Liver (tissue), 9 donors: ENCODE data around the gene PRPF31. TPM values are rescaled to one million over a fixed set of nuclear protein-coding genes. Genes with fewer than 3 reads are reported as not detected.

Experiments used
- DNase-seq: peaks from one replicate; pipeline ENCODE4 v3.0.0-alpha.2; 2017; ENCODE audit warnings: low spot score
- H3K27ac ChIP-seq, 2 donors: one replicate each; pipeline ENCODE4 v1.7.0; 2013; ENCODE audit warnings: inconsistent platforms in 2 of 2, low read length in 2 of 2, control low read depth in 1 of 2, low read depth in 1 of 2, mild to moderate bottlenecking in 1 of 2
- H3K27me3 ChIP-seq, 4 donors: one replicate each; pipeline versions ENCODE4 v1.6.1 to v1.7.0; 2013; ENCODE audit warnings: low read length in 3 of 4, inconsistent platforms in 1 of 4, mild to moderate bottlenecking in 1 of 4, moderate library complexity in 1 of 4; ENCODE audit not compliant: control insufficient read depth in 4 of 4, insufficient read depth in 4 of 4
- H3K36me3 ChIP-seq, 4 donors: one replicate each; pipeline versions ENCODE4 v1.6.1 to v1.7.0; 2013; ENCODE audit warnings: low read length in 3 of 4, mild to moderate bottlenecking in 3 of 4, low read depth in 1 of 4, moderate library complexity in 1 of 4; ENCODE audit not compliant: control insufficient read depth in 4 of 4, insufficient read depth in 3 of 4
- H3K4me1 ChIP-seq, 4 donors: one replicate each; pipeline versions ENCODE4 v1.6.1 to v1.7.0; 2013; ENCODE audit warnings: low read length in 3 of 4, mild to moderate bottlenecking in 3 of 4, moderate library complexity in 1 of 4; ENCODE audit not compliant: control insufficient read depth in 4 of 4, insufficient read depth in 4 of 4
- H3K4me3 ChIP-seq, 3 donors: one replicate each; pipeline versions ENCODE4 v1.6.1 to v1.7.0; 2013; ENCODE audit warnings: low read length in 3 of 3, control low read depth in 1 of 3, low read depth in 1 of 3, mild to moderate bottlenecking in 1 of 3
- H3K9ac ChIP-seq, 2 donors: one replicate each; pipeline ENCODE4 v1.7.0; 2013; ENCODE audit warnings: low read length in 2 of 2, mild to moderate bottlenecking in 2 of 2, moderate library complexity in 2 of 2, control low read depth in 1 of 2, low read depth in 1 of 2
- H3K9me3 ChIP-seq, 4 donors: one replicate each; pipeline versions ENCODE4 v1.6.1 to v1.7.0; 2013; ENCODE audit warnings: low read length in 3 of 4; ENCODE audit not compliant: control insufficient read depth in 4 of 4
- ATF3 ChIP-seq: IDR thresholded peaks from 2 replicates; pipeline ENCODE4 v1.6.1; 2016; ENCODE audit warnings: antibody characterized with exemption
- EGR1 ChIP-seq, 2 donors: IDR thresholded peaks; 2 replicates each; pipeline ENCODE4 v1.6.1; 2016 to 2018; ENCODE audit warnings: antibody characterized with exemption in 2 of 2, low read depth in 2 of 2
- FOXA1 ChIP-seq: IDR thresholded peaks from 2 replicates; pipeline ENCODE4 v1.6.1; 2016; ENCODE audit warnings: antibody characterized with exemption
- FOXA2 ChIP-seq: IDR thresholded peaks from 2 replicates; pipeline ENCODE4 v1.6.1; 2016; ENCODE audit warnings: antibody characterized with exemption
- GABPA ChIP-seq, 2 donors: IDR thresholded peaks in 1 of 2; conservative IDR thresholded peaks in 1 of 2; 2 replicates each; pipeline ENCODE4 v1.6.1; 2016; ENCODE audit warnings: antibody characterized with exemption in 2 of 2, mild to moderate bottlenecking in 1 of 2, moderate library complexity in 1 of 2
- HNF4G ChIP-seq: IDR thresholded peaks from 2 replicates; pipeline ENCODE4 v1.6.1; 2016; ENCODE audit warnings: antibody characterized with exemption
- MAX ChIP-seq: IDR thresholded peaks from 2 replicates; pipeline ENCODE4 v1.6.1; 2016; ENCODE audit warnings: antibody characterized with exemption
- NR2F2 ChIP-seq: IDR thresholded peaks from 2 replicates; pipeline ENCODE4 v1.6.1; 2016; ENCODE audit warnings: antibody characterized with exemption
- RAD21 ChIP-seq, 2 donors: IDR thresholded peaks; 2 replicates each; pipeline ENCODE4 v1.6.1; 2016; ENCODE audit warnings: antibody characterized with exemption in 2 of 2, mild to moderate bottlenecking in 2 of 2
- RXRA ChIP-seq, 2 donors: IDR thresholded peaks; 2 replicates each; pipeline ENCODE4 v1.6.1; 2017 to 2018; ENCODE audit warnings: antibody characterized with exemption in 2 of 2, mild to moderate bottlenecking in 1 of 2
- SP1 ChIP-seq: IDR thresholded peaks from 2 replicates; pipeline ENCODE4 v1.6.1; 2018; ENCODE audit warnings: antibody characterized with exemption, mild to moderate bottlenecking
- YY1 ChIP-seq: IDR thresholded peaks from 2 replicates; pipeline ENCODE4 v1.6.1; 2016; ENCODE audit warnings: antibody characterized with exemption, mild to moderate bottlenecking
- ZBTB33 ChIP-seq: IDR thresholded peaks from 2 replicates; pipeline ENCODE4 v1.6.1; 2016; ENCODE audit warnings: antibody characterized with exemption
- WGBS: extraction: QIAGEN DNeasy Blood & Tissue Kit; methylation state at CpG from one replicate; pipeline ENCODE4 v1.1.7; 2013; 5-methylcytosine and 5-hydroxymethylcytosine counted together
- polyA plus RNA-seq, 2 donors: library from polyadenylated mRNA; stranded (reverse) in 1 of 2; unstranded in 1 of 2; fragments of 200-250 nt in 1 of 2; fragments of >200 nt in 1 of 2; fragmentation: Nextera tagmentation in 1 of 2; extraction: Ambion mirVana in 1 of 2; gene quantifications; one replicate each; pipeline versions ENCODE4 v1.2.1 to v1.2.3, GENCODE V29; 2013 to 2015
- total RNA-seq, 2 donors: library from RNA; depleted of rRNA; stranded (reverse); fragments of >200 nt; gene quantifications; one replicate each; pipeline ENCODE4 v1.2.3, GENCODE V29; 2014
- donor health status: healthy.
- donor health status: healthy.
- donor health status: healthy.
- donor health status: healthy.
- donor health status: healthy.

The PRPF31 gene
- total and polyA plus RNA-seq, 4 donors, result 23.8 to 33.0 (median 28.7) TPM

GRCh38 chr19:54137699-54138488, 22.3 kb downstream of the PRPF31 start, which contains the start of gene CNOT3:
TSS of gene CNOT3 (plus strand) at chr19:54137762. CDS start at chr19:54142979, 5,217 bp downstream.
- peak; percentile 49 for DNase-seq
- Histone ChIP-seq H3K4me3 (peak within 1 kb of the TSS; percentile 68 to 88 (median 79)), H3K27ac (peak within 1 kb of the TSS; percentile 81 to 84), H3K4me1 (peaks cover 3 to 35% (median 31%) of the 10 kb centered on the region in 4 donors), H3K27me3 (no peaks in the 10 kb centered on the region), H3K36me3 (peaks cover 0 to 10% (median 8%) of the 10 kb centered on the region in 4 donors), H3K9ac (peak within 1 kb of the TSS; percentile 22 to 43), H3K9me3 (no peaks in the 10 kb centered on the region)
- WGBS, result under 1% methylated on average over 103 of the region's 103 CpGs
- TF ChIP-seq NR2F2 (no peak), SP1 (peak; percentile 61), ATF3 (no peak), RXRA (IDR thresholded peaks at IDR 0.05) (no peak), RAD21 (IDR thresholded peaks at IDR 0.05) (no peak), HNF4G (no peak), YY1 (peak; percentile 98), MAX (no peak), FOXA2 (no peak)

- no peak overlapping the region for H3K9ac ChIP-seq
- peak overlapping the region; percentile 61 to 88 (median 79) for H3K4me3 ChIP-seq
- 32% methylated on average over 31 of the region's 31 CpGs for WGBS
- no peak for DNase-seq
- no peaks in the 10 kb centered on the region for H3K27me3 ChIP-seq
- no peak overlapping the region for H3K27ac ChIP-seq
- no peak for TF ChIP-seq GABPA (IDR thresholded peaks at IDR 0.05 in 1 of 2, conservative IDR thresholded peaks at IDR 0.05 in 1 of 2)
- TF ChIP-seq YY1, result no peak
- no peak for TF ChIP-seq FOXA2
- no peak for TF ChIP-seq HNF4G
- TF ChIP-seq RXRA (IDR thresholded peaks at IDR 0.05), result no peak
- TF ChIP-seq ZBTB33, result no peak
- no peak for TF ChIP-seq FOXA1
- no peak for TF ChIP-seq MAX
- no peak for TF ChIP-seq EGR1 (IDR thresholded peaks at IDR 0.05; ENCODE audit: low read depth in 2 of 2)
- peaks cover 0 to 17% (median 16%) of the 10 kb centered on the region in 4 donors for H3K36me3 ChIP-seq
- H3K4me1 ChIP-seq, result peaks cover 3 to 35% (median 31%) of the 10 kb centered on the region in 4 donors
- H3K9me3 ChIP-seq, result no peaks in the 10 kb centered on the region
These were observed 23.1 kb downstream of the PRPF31 start for GRCh38 chr19:54138489-54139256.

GRCh38 chr19:54141356-54141755, 25.8 kb downstream of the PRPF31 start:
- no peak overlapping the region for H3K4me3 ChIP-seq
- DNase-seq, result no peak
- peaks cover 11 to 44% (median 33%) of the 10 kb centered on the region in 4 donors for H3K36me3 ChIP-seq
- TF ChIP-seq FOXA1, result no peak
- no peaks in the 10 kb centered on the region for H3K9me3 ChIP-seq
- 95% methylated on average over 3 of the region's 3 CpGs for WGBS
- H3K27me3 ChIP-seq, result no peaks in the 10 kb centered on the region
- peaks cover 2 to 28% (median 24%) of the 10 kb centered on the region in 4 donors for H3K4me1 ChIP-seq
- H3K27ac ChIP-seq, result no peak overlapping the region
- H3K9ac ChIP-seq, result no peak overlapping the region
